Kidney tubule cell (primary cell): ENCODE measurements around the gene RXRA.

Experiments used
- DNase-seq: peaks from one replicate; pipeline ENCODE4 v3.0.0-alpha.2; 2018; ENCODE audit warnings: low spot score

RXRA gene

DNA sequence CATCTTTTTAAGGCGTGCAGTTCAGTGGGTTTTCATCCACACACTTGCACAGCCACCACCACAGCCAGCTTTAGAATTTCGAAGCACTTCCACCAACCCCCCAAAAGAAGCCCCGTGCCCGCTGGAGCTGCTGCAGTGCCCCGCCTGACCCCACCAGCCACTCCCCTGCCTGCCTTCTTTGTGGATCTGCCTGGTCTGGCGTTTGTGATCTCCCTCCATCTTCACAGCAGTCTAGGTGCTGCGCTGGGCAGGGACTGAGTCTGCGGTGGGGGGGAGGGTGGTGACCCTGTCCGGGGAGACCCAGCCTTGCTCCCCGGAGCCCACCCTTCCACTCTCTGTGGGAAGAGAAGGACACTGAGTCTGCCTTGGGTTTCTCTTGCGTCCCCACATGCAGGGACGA lies 40.8 kb downstream of the RXRA start:
- no peak for DNase-seq

DNA sequence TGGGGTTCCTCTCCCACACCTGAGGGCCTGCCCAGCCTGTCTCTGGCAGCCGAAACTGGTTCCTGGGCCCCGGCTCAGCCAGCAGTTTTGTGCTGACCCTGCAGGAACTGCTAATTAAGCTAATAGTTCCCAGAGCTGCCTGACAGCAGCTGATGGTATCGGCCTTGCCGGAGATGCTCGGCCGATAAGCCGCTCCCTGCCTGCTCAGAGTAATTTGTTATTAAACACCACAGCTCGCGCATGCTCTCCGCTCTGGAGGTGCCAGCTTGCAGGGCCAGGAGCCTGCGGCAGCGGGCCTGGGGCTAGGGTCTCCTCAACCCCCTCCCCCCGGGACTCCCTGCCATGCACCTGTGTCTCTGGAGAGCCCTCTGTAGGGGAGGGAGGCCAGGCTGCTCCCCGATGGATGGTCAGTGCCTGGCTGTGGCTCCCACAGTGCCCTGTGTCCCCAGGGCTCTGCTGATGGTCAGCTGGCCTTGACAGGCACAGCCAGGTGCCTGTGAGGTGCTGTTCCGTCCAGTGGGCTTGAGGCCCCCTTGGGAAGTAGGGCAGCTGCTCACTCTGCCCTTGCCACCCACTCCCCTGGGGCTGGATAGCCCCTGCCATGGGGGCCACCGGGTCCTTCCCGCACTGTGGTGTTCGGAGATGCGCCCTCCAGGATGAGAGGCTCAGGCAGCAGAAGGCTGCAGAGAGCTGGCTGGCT lies 41.7 kb downstream of the RXRA start:
- no peak for DNase-seq

DNA sequence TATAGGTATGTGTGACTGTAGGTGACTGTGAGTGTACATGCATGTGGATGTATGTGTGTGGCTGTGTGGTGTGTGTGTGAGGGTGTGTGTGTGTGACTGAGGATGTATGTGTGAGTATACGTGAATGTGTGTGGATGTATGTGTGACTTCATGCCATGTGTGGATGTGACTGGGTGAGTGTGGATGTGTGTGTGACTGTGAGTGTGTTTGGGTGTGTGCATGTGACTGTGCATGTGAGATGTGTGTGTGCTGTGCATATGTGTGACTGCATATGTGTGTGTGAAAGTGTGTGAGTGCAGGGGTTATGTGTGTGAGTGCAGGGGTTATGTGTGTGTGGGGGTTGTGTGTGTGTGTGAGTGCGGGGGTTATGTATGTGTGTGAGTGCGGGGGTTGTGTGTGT lies 42.3 kb downstream of the RXRA start:
- DNase-seq = no peak

DNA sequence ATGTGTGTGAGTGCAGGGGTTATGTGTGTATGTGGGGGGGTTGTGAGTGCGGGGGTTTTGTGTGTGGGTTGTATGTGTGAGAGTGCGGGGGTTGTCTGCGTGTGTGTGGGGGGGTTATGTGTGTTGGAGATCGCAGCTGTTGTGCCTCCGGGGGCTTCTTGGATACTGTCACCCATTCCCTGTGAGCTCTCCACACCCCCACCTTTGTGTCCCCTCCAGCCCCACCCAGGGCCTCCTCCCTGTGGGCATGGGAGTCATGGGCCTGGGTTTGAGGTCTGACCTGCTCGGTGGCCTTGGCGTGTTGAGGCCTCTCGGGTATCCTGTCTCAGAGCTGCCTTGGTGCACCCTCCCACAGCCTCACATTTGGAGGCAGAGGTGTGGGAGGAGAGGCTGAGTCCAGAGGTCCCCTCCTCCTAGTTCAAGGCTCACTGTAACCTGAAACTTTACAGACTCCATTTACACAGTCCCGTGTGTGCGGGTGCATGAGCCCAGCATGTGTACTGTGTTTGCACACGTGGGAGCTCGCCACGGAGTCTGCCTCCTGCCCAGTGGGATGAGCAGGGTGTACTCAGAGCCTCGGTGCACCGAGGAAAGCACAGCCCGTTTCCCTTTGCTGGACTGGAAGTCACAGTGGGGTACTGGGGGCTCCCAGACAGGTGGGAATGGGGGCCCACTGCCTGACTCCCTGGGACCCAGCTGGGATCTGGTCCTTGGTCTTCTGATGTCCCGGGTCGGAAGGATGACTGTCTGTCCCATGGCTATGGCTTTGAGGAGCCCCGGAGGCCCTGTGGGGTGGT lies 43.4 kb downstream of the RXRA start:
- no peak for DNase-seq

DNA sequence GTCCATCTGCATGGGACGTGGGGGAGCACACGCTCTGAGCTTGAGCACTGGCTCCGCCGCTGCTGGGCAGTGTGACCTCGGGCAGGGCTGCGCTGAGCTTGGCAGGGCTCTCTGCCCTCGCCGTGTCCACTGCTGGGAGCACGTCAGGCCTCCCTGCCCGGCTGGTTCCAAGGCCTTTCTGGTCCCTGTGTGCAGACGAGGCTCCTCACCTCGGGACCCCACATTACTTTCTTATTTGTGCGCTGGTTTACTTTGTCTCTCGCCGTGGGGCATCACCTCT lies 43.9 kb downstream of the RXRA start:
- no peak for DNase-seq

DNA sequence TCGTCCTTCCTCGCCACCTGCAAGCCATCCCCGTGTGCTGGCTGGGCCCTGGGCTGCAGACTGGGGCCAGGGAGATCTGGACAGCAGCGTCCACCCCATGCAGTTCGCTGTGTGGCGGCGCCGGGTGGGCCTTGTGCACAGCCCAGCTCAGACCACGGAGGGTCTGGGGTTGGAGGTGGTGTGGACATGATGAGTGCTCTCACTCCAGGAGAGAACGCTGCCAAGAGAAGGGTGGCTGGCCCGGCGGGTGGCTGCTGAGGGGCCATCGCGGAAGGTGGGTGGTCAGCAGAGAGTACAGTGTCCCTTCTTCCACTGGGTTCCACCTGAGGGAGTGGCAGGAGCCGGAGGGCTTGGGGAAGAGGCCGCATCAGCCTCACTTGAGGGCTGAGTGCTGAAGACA lies 44.4 kb downstream of the RXRA start:
- no peak for DNase-seq

DNA sequence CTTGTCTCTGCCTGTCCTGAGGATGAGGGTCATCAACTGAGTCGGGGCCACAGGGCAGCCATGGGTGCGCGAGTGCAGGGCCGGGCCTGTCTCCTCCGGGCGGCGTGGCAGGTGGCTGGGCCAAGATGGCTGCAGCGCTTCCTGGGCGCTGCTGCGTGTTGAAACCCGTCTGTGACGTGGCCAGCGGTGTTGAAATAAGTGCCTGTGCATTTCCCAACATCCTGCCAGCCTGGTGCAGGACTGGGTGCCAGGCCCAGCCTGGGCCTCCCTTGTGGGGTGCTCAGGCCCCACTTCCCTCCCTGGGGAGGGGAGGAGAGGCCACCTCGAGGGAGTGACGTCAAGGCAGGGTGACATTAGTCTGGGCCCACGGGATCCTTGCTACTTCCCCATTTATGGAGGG lies 45.5 kb downstream of the RXRA start:
- DNase-seq = no peak

DNA sequence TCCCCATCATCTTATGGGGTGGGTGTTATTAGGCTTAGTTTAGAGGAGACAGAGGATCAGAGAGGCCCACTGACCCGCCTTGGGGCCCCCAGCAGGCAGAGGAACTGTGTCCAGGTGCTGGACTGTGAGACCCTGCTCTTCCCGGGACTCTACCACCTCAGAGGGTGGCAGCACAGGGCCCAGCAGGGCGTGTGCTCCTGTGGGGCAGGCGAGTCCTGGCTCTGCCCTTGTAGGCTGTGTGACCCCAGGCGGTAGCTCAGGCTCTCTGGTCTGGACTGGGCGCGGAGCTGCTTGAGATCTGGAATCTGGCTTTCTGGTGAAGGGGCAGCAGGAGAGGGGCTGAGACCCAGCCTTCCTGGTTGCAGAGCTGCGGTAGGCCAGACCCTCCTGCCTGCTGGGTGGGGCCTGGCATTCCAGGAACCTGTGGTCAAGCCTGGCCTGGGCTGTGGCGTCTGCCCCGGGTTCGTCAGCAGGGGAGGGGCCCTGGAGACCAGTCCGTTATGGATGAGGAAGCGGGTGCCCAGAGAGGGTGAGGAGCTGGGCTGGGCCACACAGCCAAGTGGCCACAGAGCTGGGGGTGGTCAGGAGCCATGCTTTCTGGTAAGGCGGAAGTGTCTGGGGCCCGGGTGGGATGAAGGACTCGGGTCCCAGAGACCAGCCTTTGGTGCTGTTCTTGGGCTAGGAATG lies 46.5 kb downstream of the RXRA start:
- DNase-seq = peak; percentile 72

DNA sequence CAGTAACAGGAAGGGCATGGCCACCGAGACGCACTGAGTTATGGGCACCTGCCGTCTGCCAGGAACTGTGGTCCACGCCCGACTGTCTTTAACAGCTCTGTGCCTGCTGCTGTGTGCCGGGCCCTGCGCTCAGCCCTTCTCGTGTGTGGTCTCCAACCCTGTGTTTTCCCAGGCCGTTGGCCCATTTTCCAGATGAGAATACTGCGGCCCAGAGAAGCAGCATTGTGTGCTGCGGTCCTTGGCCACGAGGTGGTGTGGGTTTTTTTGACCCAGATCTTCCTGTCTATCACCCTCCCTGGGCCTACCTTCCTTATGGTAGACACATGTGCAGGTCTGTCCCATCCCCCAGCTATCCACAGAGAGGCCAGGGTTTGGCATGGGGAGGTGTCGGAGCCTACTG lies 47.0 kb downstream of the RXRA start:
- DNase-seq = no peak

DNA sequence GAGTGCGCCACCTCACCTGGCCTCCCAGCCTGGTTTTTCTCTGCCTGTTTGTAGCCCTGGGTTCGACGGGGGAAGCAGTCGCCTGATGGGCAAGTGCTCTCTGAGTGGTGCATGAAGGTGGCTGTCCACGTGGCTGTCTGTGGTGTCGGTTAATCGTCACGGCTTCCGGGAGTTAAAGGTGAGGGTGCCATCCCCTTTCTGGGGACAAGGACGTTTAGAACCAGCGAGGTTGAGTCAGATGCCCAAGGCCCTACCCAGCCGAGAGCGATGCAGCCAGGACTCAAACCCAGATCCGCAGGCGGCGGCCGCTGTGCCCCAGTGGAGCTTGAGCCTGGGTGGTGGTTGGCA lies 47.7 kb downstream of the RXRA start:
- DNase-seq = no peak

DNA sequence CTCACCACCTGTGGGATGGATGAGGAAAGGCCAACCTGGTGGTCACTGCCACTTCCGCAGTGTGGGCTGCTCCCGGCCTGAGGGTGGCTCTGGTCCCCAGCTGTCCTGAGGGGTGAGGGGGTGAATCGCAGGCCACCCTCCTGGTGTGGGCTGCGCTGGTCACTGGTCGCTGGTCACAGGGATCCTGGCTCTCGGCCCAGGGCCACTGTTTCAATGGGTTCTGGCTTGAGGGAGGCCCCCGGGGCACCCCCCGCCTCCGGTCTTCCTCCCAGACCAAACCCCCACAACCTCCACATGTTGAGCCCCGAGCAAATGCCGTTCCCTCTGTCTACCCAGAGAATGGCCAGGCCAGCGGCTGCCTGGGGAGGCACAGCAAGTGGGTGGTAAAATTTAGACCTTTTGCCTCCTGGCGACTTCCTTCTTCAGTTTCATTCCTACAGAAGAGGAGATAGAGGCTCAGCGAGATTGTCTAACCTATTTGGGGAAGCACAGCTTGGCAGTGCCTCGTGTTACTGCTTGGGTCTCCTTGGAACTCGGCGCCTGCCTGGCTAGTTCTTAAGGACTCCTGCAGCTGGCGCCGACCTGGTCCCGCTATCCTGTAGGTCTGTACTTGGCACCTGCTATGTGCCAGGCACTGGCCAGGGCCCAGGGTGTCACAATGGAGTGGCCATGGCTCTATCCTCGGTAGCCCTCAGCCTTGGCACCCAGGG lies 48.2 kb downstream of the RXRA start:
- DNase-seq = no peak

DNA sequence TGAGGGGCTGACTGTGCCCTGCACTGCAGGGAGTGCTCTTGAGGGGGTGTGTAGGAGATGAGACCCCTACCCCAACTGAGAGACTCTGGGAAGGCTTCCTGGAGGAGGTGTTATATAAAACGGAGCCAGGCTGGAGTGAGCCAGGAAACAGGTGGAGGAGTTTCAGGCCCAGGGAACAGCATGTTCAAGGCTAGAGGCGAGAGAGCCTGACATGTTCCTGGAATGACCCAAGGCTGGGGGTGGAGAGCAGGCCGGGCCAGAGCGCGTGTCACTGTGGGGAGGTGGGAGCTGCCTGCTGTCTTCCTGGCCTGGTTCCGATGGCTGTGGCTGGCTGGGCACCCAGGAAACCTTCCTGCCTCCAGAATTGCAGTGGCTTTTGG lies 48.7 kb downstream of the RXRA start:
- peak; percentile 22 for DNase-seq

DNA sequence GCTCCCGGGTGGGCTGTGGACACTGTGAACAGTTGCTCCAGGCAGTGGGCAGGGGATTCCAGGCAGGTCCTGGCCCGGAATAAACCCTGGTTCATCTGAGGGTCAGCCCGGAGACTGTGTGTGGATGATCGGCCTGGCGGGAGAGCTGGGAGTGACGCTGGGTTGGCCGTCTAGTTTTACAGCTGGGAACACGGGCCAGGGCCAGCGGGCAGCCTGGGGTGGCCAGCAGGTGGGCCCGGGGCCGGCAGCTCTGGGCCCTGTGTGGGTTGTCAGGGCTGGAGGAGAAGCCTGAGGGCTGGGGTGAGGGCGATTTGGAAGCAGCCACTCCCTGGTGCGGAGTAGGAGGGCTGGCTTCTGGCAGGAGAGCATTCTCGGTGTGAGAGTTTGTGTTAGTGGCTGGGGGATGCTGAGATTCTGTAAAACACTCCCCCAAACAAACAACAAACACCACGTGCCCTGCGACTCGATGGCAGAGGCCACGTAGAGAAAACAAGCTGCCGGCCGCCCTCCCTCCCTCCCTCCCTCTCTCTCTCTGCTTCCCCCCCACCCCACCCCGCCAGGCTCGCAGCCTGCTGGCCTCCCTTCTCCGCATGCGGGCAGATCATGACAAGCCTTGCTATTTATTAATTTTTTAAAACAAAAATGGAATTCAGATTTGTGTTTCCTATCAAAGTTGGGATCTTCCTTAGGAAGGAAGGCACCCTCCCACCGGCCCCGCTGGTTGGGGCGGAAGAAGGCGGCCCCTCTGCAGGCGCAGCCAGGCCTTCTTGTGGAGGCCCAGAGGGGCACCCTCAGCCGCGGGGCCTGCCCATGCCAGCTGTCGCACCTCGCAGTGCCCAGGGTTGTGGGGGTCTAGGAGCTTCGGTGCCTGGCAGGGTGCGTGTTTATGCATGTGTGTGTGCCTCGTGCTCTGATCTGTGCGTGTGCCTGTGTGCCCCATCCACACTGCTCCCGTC lies 49.5 kb downstream of the RXRA start:
- no peak for DNase-seq

DNA sequence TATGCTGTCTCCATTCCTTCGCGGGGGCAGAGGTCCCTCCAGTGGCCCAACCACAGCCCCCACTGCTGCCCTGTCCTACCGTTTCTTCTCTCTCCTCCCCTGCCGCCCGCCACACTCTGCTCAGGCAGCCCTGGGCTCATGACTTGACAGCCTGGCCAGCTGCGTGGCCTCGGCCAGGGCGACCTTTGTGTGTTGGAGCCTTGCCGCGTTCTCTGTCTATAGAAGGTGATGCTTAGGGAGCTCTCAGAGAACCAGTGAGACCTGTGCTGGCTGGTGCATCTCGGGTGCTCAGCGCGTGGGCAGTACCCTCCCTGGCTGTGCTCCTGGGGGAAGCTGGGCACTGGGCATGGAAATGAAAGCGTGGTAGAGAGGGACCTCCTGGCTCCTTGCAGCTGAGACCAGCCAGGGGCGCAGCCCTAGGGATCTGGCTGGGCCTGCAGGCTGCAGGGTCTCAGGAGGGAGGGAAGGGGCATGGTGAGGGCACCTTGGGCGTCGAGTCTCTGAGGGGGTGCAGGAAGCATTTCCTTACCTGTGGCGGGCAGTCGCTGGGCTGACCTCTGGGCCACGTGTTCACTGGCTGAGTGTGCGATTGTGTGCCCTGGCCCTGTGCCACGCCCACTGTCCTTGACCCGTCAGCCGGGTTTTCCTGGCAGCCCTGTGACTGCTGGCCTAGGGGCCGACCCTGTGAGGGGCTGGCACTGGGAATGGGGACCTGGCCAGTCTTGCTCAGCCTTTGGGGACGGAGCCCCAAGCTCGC lies 50.3 kb downstream of the RXRA start:
- DNase-seq = no peak

DNA sequence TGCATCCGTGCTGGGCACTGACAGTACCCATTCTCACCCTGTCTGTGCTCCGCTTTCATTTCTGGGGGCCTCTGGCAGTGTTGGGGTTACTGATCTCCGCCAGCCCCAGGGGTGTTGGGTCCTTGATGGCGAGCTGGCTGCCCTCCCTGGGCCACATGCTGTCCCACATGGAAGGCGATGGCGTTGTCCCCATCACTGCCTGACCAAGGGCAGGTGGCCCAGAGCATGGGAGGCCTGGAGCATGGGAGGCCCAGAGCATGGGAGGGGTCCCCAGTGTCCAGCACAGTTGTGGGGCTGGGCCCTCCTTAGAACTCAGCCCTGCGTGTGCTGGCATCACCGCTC lies 50.9 kb downstream of the RXRA start:
- DNase-seq = no peak

DNA sequence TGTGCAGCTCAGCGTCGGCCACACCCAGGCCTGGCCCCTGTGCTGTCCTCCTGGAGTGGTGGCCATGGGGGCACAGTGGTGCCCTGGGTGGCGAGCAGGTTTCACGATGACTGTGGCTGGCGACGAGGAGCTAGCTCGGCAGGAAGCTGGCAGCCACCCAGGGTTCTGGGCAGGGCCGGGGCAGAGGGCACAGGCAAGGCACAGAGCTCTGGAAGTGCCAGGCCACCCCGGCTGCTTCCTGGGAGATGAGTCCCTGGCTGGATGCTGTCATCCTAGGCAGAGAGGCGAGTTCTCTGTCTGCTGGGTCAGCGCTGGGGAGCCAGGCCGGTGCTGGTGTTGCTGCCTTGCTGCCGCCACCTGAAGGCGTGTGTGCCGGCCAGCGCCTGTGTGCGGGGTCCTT lies 51.7 kb downstream of the RXRA start:
- DNase-seq = peak; percentile 76

DNA sequence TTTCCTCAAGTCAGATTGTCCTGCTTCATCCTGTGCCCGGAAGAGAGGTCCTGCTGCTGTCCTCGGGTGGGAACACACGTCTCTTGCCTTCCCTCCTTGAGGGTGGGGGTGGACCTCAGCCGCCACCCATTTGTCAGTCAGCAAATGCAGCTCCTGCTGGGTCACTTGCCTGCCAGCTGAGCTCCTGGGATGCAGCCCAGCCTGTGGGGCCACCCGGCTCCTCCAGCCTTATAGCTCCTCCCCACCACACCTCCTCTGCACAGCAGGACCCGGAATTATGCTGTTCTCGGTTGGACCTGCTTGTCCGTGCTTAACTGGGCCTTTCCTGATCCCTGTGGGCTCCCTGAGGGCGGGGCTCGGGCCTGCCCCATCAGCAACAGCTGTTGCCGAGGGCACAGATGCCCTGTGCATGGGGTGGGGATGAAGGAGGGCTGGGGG lies 52.7 kb downstream of the RXRA start:
- no peak for DNase-seq

DNA sequence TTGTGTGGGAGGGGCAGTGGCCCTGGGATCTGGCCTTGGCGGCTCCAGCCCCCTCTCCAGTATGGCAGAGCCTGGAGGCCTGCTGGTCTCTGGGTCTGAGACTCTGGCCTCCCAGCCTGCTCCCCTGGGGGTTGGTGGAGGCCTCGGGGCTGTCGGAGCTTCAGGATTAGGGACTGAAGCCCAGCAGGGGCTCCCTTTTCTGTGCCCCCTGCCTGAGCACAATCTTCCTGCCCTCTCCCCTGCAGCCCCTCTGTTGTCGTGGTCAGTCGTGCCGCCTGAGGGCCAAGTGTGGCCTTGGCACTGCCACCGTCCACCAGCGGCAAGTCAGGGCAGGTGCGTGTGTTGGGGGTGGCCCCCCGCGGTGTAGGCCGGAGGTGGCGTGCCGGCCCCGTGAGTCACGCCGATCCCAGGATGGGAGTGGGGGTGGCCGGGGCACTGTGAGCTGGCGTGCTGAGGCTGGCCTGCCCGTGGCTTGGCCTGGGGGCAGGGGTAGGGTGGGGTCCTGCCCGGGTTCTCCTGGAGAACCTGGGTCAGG lies 53.6 kb downstream of the RXRA start:
- peak; percentile 51 for DNase-seq

DNA sequence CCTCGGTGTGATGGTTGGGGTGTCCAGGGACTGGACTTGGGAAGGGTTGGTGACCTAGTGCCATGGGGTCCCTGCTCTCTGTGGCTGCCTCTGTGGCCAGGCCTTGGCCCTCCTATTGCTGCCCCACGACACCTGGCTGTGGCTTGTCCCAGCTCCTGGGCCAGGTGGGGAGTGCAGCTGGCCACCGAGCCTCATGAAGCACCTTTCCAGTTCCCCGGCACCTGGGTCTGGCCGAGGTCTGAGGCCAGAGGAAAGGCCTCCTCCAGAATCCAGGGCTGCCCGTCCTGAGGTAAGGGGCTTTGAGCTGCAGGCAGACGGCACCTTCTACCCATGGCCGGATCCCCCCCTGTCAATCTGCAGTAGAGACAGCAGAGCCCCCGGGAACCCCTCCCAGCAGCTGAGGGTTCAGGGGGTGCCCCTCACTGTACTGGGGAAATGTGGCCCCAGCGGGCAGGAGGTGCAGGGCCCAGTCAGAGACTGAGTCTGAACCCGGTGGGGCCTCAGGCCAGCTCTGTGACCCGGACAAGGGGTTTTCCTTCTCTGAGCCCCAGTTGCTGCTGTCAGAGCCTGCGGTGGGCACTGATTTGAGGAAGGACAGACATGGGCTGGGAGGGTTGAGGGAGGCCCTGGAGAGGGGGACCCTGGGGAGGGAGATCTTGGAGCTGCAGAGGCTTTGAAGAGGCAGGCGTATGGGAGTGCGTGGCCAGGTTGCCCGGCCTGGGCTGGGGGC lies 54.5 kb downstream of the RXRA start:
- DNase-seq = no peak

DNA sequence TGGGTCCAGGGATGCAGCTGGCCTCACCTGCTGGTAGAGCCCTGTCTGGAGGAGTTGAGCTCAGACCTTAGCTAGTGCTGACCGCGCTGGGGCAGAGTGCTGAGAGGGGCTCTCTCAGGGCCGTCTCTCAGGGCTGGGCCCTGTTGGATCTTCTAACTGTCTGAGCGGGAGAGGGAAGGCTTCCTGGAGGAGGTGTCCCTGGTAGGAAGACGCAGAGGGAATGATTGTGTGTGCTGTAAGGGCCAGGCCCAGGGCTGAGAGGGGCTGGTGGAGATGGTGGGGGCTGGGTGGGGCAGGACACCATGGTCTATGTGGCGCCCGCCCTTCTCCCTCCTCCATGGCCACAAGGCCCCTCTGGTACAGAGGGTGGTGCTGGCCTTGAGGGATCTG lies 55.0 kb downstream of the RXRA start:
- DNase-seq = no peak
